SKM-1 treated with dmso at 0.1 percent for 144 hours (cell line): ENCODE data around the gene SCAMP4.
"Not testable (repeated sequence)": the region's sequence is repeated elsewhere in the genome, so short reads cannot be mapped to it uniquely, and the experiment has no call there.

Experiments
- DNase-seq: peaks from one replicate; lab custom pipeline; 2025; ENCODE audit not compliant: unreplicated experiment; lab: John Stamatoyannopoulos, UW

Gene SCAMP4

DNA sequence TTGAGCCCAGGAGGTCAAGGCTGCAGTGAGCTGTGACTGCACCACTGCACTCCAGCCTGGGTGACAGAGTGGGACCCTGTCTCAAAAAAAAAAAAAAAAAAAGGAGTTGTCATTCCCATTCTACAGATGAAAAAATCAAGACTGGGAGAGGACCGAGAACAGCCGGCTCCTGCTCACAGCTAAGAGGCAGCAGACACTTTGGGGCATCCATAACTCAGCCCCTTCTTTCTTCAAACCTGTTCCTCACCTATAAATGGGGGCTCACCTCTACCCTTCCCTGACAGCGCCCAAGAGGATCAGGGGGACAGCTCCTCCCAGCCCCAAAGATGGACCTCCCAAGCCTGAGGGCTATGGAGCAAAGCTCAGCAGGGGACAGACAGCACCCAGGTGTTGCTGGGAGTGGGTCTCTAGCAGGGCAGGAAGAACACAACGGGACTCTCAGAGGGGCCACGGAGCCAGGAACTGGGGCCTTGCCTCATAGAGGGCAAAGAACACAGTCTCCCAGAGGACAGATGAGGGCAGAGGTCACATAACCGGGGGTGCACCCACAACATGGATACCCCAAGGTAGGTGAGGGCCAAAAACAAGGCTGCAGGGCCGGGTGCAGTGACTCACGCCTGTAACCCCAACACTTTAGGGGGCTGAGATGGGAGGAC lies 38.4 kb upstream of the SCAMP4 start:
- DNase-seq, result no peak

DNA sequence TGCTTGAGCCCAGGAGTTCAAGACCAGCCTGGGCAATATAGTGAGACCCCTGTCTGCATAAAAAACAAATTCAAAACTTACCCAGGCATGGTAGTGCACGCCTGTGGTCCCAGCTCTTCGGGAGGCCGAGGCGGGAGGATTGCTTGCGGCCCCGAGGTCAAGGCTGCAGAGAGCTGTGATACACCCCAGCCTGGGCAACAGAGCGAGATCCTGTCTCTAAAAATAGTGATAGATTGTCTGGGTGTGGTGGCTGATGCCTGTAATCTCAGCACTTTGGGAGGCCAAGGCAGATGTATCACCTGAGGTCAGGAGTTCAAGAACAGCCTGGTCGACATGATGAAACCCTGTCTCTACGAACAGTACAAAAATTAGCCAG lies 37.9 kb upstream of the SCAMP4 start:
- DNase-seq, result no peak

DNA sequence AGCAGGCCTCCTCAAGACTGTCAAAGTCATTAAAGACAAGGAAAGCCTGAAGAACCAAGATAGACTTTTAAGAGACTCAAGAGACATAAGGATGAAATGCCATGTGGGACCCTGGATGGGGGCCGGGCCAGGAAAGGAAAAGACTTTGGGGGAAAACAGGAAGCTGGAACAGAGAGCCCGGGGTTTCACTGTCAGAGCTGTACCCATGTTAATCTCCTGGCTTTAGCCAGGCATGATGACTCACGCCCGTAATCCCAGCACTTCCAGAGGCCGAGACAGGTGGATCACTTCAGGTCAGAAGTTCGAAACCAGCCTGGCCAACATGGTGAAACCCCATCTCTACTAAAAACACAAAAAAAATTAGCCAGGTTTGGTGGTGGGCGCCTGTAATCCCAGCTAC lies 36.2 kb upstream of the SCAMP4 start:
- no peak for DNase-seq

DNA sequence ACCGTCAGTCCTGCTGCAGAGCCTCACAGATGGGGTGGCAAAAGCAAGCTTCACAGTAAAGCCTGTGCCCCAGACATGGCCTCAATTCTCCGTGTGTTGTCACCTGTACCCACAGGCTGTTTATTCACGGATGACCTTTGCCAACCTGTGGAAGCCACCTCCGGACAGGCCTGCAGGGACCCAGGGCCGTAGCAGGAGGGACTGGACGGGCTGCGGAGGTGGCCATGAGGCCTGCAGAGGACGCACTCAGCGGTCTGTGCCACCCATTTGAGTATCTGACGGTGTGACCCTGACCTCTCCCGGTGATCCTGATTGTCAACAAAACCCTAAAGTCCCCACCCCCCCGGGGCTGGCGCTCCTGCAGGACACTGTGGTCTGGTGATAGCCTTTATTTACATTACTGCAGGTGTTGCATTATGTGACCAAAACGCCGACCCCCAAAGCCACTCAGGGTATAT lies 34.0 kb upstream of the SCAMP4 start:
- DNase-seq, result no peak

- DNase-seq, result no peak
Observed at GRCh38 chr19:1871630-1872029, 33.6 kb upstream of the SCAMP4 start.

GRCh38 chr19:1872807-1873523 lies 32.2 kb upstream of the SCAMP4 start:
- no peak for DNase-seq

DNA sequence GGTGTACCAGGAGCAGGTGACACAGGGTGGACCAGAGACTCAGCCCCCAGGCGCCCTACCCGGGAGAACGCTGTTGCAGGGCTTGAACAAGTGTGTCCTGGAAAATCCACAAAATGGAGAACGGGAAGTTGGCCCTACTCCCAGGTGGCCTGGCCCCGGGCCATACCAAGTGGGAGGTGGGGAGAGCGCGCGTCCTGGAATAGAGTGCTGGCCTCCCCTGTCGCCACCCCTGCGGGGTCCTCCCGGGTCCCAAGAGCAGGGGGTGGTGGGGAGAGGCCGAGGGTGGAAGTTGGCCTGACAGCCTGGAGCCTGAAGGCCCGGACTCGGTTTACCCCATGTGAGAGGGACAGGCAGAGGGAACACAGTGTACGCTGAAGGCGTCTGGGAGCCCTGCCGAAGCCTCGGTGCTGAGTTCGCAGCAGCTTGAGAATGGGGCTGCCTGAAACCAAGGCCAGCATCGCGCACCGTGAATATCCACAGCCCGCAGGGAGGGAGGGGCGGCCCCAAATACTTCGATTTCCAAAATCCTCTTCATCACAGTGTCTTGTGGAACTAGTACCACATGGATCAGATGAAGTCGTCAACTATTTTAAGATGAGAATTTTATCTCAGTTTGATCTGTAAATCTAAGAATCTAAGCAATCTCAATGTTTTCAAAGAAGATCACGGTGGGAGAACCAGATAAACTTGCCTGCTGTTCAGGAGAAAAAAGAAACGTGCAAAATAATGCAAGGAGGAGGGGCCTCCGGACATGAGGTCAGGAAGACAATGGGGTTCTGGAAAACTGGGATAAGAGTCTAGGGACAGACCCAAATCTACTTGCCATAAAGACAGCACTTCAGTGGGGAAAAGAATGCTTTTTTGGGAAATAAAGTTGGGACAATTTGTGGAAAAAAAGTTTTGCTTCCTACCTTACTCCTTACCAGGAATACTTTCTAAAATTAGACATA lies 31.4 kb upstream of the SCAMP4 start:
- no peak for DNase-seq

GRCh38 chr19:1874554-1875185 lies 30.5 kb upstream of the SCAMP4 start:
- no peak for DNase-seq

DNA sequence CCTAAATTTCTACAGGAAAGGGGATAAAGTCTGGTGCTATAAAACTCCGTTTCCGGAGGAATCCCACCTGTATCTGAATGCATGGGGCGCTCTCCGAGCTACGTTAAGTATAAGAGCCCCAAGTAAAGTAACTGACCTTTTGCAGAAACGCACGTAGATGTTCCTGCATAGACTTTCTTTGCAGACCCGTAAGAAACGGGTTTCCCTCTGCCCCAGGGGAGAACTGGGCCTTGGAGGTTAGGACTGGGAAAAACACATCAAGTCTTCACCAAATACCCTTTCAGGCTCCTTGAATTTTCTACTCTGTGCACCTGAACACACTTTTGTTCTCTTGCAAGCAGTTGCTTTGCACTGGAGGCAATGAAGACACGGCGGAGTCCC lies 29.9 kb upstream of the SCAMP4 start:
- not testable (repeated sequence) for DNase-seq

DNA sequence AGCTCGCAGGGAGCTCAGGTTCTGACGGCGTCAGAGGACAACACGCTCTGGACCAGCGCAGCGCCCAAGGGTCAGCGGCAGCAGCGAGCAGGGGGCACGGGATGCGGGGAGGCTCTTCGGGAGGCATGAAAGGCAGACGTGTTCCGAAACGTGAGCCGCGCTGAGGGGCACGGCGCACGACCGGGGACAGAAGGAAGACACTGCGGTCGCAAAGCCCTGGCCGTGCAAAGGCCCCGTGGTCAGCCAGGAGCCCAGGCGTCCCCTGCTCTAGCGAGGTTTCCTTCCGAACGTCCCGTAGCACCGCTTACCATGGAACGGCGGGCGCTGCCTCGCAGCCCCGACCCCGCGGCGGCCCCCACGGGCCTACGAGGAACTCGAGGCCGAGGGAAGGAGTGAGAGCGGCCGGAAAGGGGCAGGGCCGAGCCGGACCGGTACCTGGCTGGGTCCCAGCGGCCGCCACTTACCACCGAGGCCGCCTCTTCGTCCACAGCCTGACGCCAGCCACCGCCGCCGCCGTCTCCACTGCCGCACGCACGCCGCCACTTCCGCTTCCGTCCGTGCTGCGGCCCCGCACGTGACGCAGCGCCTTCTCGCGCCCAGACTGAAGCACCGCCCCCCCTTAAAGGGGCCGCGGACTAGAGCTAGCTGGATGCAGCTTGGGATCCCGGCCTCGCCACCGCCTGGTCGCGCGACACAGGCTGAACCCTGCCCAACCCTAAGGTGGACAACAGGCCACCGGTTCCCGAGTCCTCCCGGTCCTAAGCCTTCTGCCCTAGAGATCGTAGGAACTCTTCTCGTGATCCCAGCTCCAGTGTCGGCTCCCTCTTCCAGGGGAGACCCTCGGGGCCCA lies 29.3 kb upstream of the SCAMP4 start:
- peak; percentile 89 for DNase-seq

GRCh38 chr19:1876496-1877279 lies 28.5 kb upstream of the SCAMP4 start:
- DNase-seq, result not testable (repeated sequence)

DNA sequence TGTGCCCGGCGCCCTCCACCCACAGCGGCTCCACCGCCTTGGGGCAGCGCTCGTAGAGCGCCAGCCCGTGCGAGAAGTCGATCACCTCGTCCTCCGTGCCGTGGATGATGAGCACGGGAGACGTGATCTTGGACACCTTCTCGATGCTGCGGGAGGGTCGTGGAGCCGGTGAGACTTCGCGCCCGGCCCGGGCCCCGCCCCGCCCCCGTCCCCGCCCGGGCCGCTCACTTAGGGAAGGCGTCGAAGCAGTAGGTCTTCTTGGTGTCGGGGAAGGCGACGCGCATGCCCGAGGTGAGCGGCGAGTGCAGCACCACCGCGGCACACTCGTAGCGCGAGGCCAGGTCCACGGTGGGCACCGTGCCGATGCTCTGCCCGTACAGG lies 27.9 kb upstream of the SCAMP4 start:
- DNase-seq, result not testable (repeated sequence)

- DNase-seq, result not testable (repeated sequence)
Observed at GRCh38 chr19:1878583-1878982, 26.6 kb upstream of the SCAMP4 start.

- DNase-seq, result not testable (repeated sequence)
Observed at GRCh38 chr19:1879982-1880381, 25.2 kb upstream of the SCAMP4 start.

GRCh38 chr19:1880611-1881392 lies 24.4 kb upstream of the SCAMP4 start:
- no peak for DNase-seq

DNA sequence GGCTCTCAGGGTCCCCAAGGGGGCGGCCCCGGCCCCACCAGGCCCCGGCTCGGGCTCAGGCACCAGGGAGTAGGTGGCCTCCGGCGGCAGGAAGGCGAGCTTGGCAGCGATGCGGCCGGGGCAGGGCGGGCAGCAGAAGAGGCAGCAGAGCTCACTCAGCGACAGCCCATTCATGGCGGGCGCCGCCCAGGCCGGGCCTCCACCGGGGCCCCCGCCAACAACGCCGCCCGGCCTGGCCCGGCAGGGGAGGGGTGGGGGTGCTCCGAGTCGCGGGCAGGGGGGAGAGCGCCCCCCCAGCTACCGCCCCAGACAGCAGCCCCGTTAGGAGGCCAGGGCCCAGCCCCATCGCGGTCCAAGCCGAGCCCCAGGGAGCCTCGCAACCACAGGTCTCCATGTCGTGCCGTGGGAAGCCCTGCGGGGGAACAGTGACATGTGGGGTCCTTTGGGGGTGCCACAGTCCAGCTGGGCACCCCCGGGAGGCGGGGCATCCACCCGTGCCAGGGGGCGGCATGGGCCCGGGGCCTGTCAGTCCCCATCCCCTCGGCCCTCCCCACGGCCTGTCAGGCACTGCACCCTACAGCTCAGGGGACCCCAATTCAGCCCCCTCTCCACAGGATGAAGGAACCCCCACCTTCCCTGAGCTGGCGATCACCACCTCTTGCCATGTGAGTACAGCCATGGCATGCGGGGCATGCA lies 23.7 kb upstream of the SCAMP4 start:
- not testable (repeated sequence) for DNase-seq

GRCh38 chr19:1882089-1882785 lies 23.0 kb upstream of the SCAMP4 start:
- DNase-seq, result no peak
